H1 (cell line): Measurements from ENCODE around the gene ZNF175.

Source experiments
- ATF3 ChIP-seq: IDR thresholded peaks from 2 replicates; pipeline ENCODE4 v1.6.1; 2011; ENCODE audit warnings: low read depth, mild to moderate bottlenecking, low read length; ENCODE audit not compliant: insufficient read depth
- CTCF ChIP-seq, 3 experiments: IDR thresholded peaks; 1 replicate in 2 of 3; 2 replicates in 1 of 3; pipeline versions ENCODE4 v1.5.1 to v1.6.1; 2011; ENCODE audit warnings: low read length in 3 of 3, mild to moderate bottlenecking in 3 of 3, inconsistent platforms in 2 of 3, low read depth in 1 of 3, moderate library complexity in 1 of 3; ENCODE audit not compliant: insufficient read depth in 1 of 3; ENCODE audit errors: control extremely low read depth in 1 of 3
- POLR2A ChIP-seq, 2 experiments: IDR thresholded peaks; 1 replicate in 1 of 2; 2 replicates in 1 of 2; pipeline ENCODE4 v1.6.1; 2011; ENCODE audit warnings: low read depth in 2 of 2, low read length in 2 of 2, mild to moderate bottlenecking in 2 of 2; ENCODE audit errors: control extremely low read depth in 1 of 2
- POLR2AphosphoS5 ChIP-seq: IDR thresholded peaks from 2 replicates; pipeline ENCODE4 v1.6.1; 2011; ENCODE audit warnings: low read depth, low read length
- SP1 ChIP-seq: IDR thresholded peaks from 2 replicates; pipeline ENCODE4 v1.6.1; 2011; ENCODE audit warnings: low read depth, low read length
- SP4 ChIP-seq: IDR thresholded peaks from 2 replicates; pipeline ENCODE4 v1.6.1; 2012; ENCODE audit warnings: low read length, inconsistent platforms
- USF2 ChIP-seq: IDR thresholded peaks from 2 replicates; pipeline ENCODE4 v1.6.1; 2011; ENCODE audit warnings: low read length, improper control_type of control experiment

GRCh38 chr19:51621178-51621577, 50.1 kb downstream of the ZNF175 start:
- TF ChIP-seq CTCF (IDR thresholded peaks at IDR 0.05; ENCODE audit: control extremely low read depth in 1 of 3, insufficient read depth in 1 of 3, low read depth in 1 of 3, low read length in 3 of 3) (no peak), ATF3 (no peak), USF2 (no peak), SP4 (no peak), POLR2AphosphoS5 (no peak), SP1 (no peak), POLR2A (IDR thresholded peaks at IDR 0.05; ENCODE audit: control extremely low read depth in 1 of 2, low read depth in 2 of 2, low read length in 2 of 2) (no peak)
